B cell (primary cell): ENCODE results near the gene TENM4. TPM values are rescaled to one million over a fixed set of nuclear protein-coding genes. Genes with fewer than 3 reads are reported as not detected.

Experiments used
- ATAC-seq: fragments of 200-7000 bp; cut with Tn5 transposase; one replicate; pipeline ENCODE4 v1.10.0; 2021; ENCODE audit warnings: low read depth, mild to moderate bottlenecking, moderate number of reproducible peaks, moderate library complexity
- CTCF ChIA-PET: fragments of 350-600 bp; sonication (Branson Sonifier 250); formaldehyde crosslinking; loops from one replicate; lab custom pipeline; 2021; ENCODE audit warnings: antibody characterized with exemption, inconsistent platforms; lab: Charles Lee
- POLR2A ChIA-PET: fragments of 350-600 bp; sonication (Branson Sonifier 250); formaldehyde crosslinking; loops from one replicate; lab custom pipeline; 2021; ENCODE audit warnings: antibody characterized with exemption; lab: Charles Lee
- DNase-seq: peaks from one replicate; pipeline ENCODE4 v3.0.0; 2013
- H2AFZ ChIP-seq: 2 replicates; pipeline ENCODE4 v1.6.1; 2012; ENCODE audit warnings: mild to moderate bottlenecking, low read depth, low read length; ENCODE audit not compliant: insufficient read depth, poor library complexity, severe bottlenecking
- H3K27ac ChIP-seq, 2 donors: 1 replicate in 1 of 2; 2 replicates in 1 of 2; pipeline ENCODE4 v1.5.1; 2012 to 2013; ENCODE audit warnings: low read length in 2 of 2, mild to moderate bottlenecking in 2 of 2, moderate library complexity in 1 of 2
- H3K27me3 ChIP-seq, 4 experiments: fragments of 200-600 bp in 1 of 4; sonication (generic) in 1 of 4; replicated peaks in 1 of 4; 1 replicate in 2 of 4; 2 replicates in 2 of 4; pipeline versions ENCODE4 v1.6.1 to v1.7.0; 2013 to 2016; ENCODE audit warnings: low read length in 3 of 4, mild to moderate bottlenecking in 2 of 4, mixed read lengths in 1 of 4, moderate library complexity in 1 of 4; ENCODE audit not compliant: insufficient read depth in 4 of 4, control insufficient read depth in 3 of 4; ENCODE audit errors: control extremely low read depth in 1 of 4
- H3K36me3 ChIP-seq, 2 experiments: replicated peaks in 1 of 2; 1 replicate in 1 of 2; 2 replicates in 1 of 2; pipeline versions ENCODE4 v1.6.1 to v1.7.1; 2013; ENCODE audit warnings: low read length in 1 of 2; ENCODE audit not compliant: insufficient read depth in 2 of 2, control insufficient read depth in 1 of 2; ENCODE audit errors: control extremely low read depth in 1 of 2, extremely low read depth in 1 of 2
- H3K4me1 ChIP-seq, 2 donors: fragments of 200-600 bp in 1 of 2; sonication (generic) in 1 of 2; 1 replicate in 1 of 2; 2 replicates in 1 of 2; pipeline versions ENCODE4 v1.5.1 to v1.6.1; 2013 to 2017; ENCODE audit warnings: low read length in 2 of 2; ENCODE audit not compliant: control insufficient read depth in 2 of 2, insufficient read depth in 2 of 2
- H3K4me2 ChIP-seq: replicated peaks from 2 replicates; pipeline ENCODE3; 2012; ENCODE audit warnings: mild to moderate bottlenecking, low read depth, low read length; ENCODE audit not compliant: poor library complexity, severe bottlenecking
- H3K4me3 ChIP-seq, 5 experiments: fragments of 200-600 bp in 1 of 5; sonication (generic) in 1 of 5; 1 replicate in 3 of 5; 2 replicates in 2 of 5; pipeline versions ENCODE4 v1.5.1 to v1.7.0; 2011 to 2016; ENCODE audit warnings: low read length in 4 of 5, mild to moderate bottlenecking in 4 of 5, low read depth in 2 of 5, control low read depth in 1 of 5, moderate library complexity in 1 of 5; ENCODE audit not compliant: insufficient read depth in 1 of 5; ENCODE audit errors: control extremely low read depth in 1 of 5, extremely low read depth in 1 of 5
- H3K79me2 ChIP-seq: fragments of 200-600 bp; sonication (generic); one replicate; pipeline ENCODE4 v1.6.0; 2016; ENCODE audit warnings: low read length; ENCODE audit not compliant: control insufficient read depth, insufficient read depth
- H3K9ac ChIP-seq: fragments of 200-600 bp; sonication (generic); 2 replicates; pipeline ENCODE4 v1.6.1; 2017; ENCODE audit warnings: mild to moderate bottlenecking, low read length, moderate library complexity
- H3K9me3 ChIP-seq, 3 donors: one replicate each; pipeline versions ENCODE4 v1.6.1 to v1.7.1; 2013; ENCODE audit warnings: low read length in 2 of 3; ENCODE audit not compliant: control insufficient read depth in 2 of 3, insufficient read depth in 1 of 3; ENCODE audit errors: control extremely low read depth in 1 of 3
- H4K20me1 ChIP-seq: 2 replicates; pipeline ENCODE4 v1.6.0; 2012; ENCODE audit warnings: mild to moderate bottlenecking, low read length; ENCODE audit not compliant: insufficient read depth, control insufficient read depth, poor library complexity, severe bottlenecking
- H3K27ac Mint-ChIP-seq: one replicate; pipeline ENCODE4 v1.8.0; 2021; ENCODE audit warnings: mixed read lengths
- H3K27me3 Mint-ChIP-seq: one replicate; pipeline ENCODE4 v1.8.0; 2021; ENCODE audit warnings: mixed read lengths
- H3K4me1 Mint-ChIP-seq: one replicate; pipeline ENCODE4 v1.8.0; 2021; ENCODE audit warnings: mixed read lengths
- H3K4me3 Mint-ChIP-seq: one replicate; pipeline ENCODE4 v1.8.0; 2021; ENCODE audit warnings: mixed read lengths
- H3K9me3 Mint-ChIP-seq: one replicate; pipeline ENCODE4 v1.8.0; 2022; ENCODE audit warnings: mixed read lengths; ENCODE audit not compliant: insufficient read depth
- EZH2 ChIP-seq: IDR thresholded peaks from 2 replicates; pipeline ENCODE4 v1.6.1; 2012; ENCODE audit warnings: borderline replicate concordance, low read depth, mild to moderate bottlenecking, moderate library complexity, low read length; ENCODE audit not compliant: insufficient read depth, poor library complexity, severe bottlenecking
- WGBS: methylation state at CpG from one replicate; pipeline ENCODE4 v1.1.5; 2013; ENCODE audit warnings: missing lambda C conversion rate; ENCODE audit not compliant: insufficient coverage; 5-methylcytosine and 5-hydroxymethylcytosine counted together
- intact Hi-C: fragments of 100-400 bp; cut with micrococcal nuclease; formaldehyde crosslinking; loops from one replicate; pipeline ENCODE4 v1.10.0; 2022
- polyA plus RNA-seq: library from polyadenylated mRNA; depleted of rRNA; stranded (reverse); fragments of >200 nt; gene quantifications from 2 replicates; pipeline ENCODE4 v1.2.3, GENCODE V29; 2012
- total RNA-seq, 2 donors: library from RNA; stranded (reverse); fragments of 120-200 nt in 1 of 2; gene quantifications; 1 replicate in 1 of 2; 2 replicates in 1 of 2; pipeline versions ENCODE4 v1.2.3 to v1.2.4, GENCODE V29; 2013 to 2022
- TF ChIP-seq, protein P1 (sequence below): fragments of 200-600 bp; IDR thresholded peaks from one replicate; pipeline ENCODE4 v1.8.0; 2022; ENCODE audit warnings: antibody characterized with exemption, mild to moderate bottlenecking

Gene TENM4
- total and polyA plus RNA-seq, 2 donors (not counting 1 experiment from before 2014, with no cell fraction given), result 0.09 to 5.7 TPM

DNA sequence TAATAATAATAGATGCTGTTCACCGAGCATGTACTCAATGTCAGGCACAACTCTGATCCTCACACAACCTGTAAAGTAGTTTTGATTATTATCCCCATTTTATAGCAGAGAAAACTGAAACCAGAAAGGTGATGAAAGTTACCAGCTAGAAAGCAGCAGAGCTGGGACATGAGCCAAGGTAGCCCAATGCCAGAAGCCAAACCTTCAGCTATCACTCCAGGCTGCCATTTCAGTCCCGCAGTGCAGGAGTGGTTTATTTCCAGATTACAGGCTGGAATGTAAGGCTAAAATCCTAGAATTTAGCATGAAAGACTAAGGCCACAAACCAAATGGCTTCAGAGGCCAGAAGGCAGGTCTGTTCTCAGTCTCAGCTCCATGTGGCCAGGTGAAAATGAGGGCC is 108.8 kb downstream of the TENM4 start:
- H3K27me3 Mint-ChIP-seq, result no peaks in the 10 kb centered on the region
- Histone ChIP-seq H3K4me2 (no peak overlapping the region), H3K79me2 (no peaks in the 10 kb centered on the region), H3K9me3 (no peaks in the 10 kb centered on the region), H3K27me3 (no peaks in the 10 kb centered on the region), H3K27ac (no peak overlapping the region), H4K20me1 (no peaks in the 10 kb centered on the region), H2AFZ (no peak overlapping the region), H3K4me3 (no peak overlapping the region), H3K9ac (no peak overlapping the region), H3K4me1 (no peaks in the 10 kb centered on the region), H3K36me3 (no peaks in the 10 kb centered on the region)
- no peaks in the 10 kb centered on the region for H3K4me1 Mint-ChIP-seq
- no peaks in the 10 kb centered on the region for H3K9me3 Mint-ChIP-seq
- ATAC-seq (no peak), DNase-seq (no peak)
- ChIA-PET POLR2A (no interaction called here), CTCF (no interaction called here)
- intact Hi-C loops, result no loop called here
- H3K27ac Mint-ChIP-seq, result no peak overlapping the region
- TF ChIP-seq, protein P1, sequence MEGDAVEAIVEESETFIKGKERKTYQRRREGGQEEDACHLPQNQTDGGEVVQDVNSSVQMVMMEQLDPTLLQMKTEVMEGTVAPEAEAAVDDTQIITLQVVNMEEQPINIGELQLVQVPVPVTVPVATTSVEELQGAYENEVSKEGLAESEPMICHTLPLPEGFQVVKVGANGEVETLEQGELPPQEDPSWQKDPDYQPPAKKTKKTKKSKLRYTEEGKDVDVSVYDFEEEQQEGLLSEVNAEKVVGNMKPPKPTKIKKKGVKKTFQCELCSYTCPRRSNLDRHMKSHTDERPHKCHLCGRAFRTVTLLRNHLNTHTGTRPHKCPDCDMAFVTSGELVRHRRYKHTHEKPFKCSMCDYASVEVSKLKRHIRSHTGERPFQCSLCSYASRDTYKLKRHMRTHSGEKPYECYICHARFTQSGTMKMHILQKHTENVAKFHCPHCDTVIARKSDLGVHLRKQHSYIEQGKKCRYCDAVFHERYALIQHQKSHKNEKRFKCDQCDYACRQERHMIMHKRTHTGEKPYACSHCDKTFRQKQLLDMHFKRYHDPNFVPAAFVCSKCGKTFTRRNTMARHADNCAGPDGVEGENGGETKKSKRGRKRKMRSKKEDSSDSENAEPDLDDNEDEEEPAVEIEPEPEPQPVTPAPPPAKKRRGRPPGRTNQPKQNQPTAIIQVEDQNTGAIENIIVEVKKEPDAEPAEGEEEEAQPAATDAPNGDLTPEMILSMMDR, result no peak
- TF ChIP-seq EZH2, result no peak
- WGBS, result 30% methylated on average over 2 of the region's 2 CpGs
- no peak overlapping the region for H3K4me3 Mint-ChIP-seq

DNA sequence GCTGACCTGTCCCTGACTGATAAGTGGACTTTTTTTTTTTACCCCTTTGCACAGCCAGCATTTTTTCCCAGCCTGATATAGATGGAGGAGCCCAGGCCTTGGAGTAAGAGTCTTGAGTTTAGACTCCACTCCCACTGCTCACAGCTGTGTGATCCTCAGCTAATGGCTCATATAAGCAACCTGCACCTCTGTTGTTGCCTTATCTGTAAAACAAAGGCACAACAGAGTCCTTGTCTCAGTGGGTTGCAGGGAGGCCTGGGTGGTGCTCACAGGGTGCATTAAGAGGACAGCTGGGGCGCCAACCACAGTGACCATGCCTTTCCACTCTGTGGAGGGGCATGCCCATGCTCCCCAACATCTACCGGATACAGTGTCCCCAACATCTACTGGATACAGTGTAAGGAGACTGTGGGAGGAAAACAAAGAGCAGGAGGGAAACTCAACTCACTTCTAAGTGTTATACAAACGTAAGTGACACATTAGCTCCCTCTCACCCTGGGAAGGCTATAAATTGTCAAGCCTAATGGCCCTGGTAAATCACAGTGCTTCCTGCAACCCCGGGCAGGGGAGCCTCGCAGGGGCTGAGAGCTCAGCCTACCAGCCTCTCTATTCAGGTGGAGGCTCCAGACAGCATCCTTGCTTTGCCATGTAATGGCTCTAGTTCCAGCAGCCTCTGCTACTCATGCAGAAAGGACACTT is 109.5 kb downstream of the TENM4 start:
- intact Hi-C loops, result no loop called here
- Histone ChIP-seq H3K9me3 (no peaks in the 10 kb centered on the region), H3K4me3 (no peak overlapping the region), H2AFZ (no peak overlapping the region), H3K27me3 (no peaks in the 10 kb centered on the region), H3K9ac (no peak overlapping the region), H4K20me1 (no peaks in the 10 kb centered on the region), H3K79me2 (no peaks in the 10 kb centered on the region), H3K4me2 (no peak overlapping the region), H3K4me1 (no peaks in the 10 kb centered on the region), H3K36me3 (no peaks in the 10 kb centered on the region), H3K27ac (no peak overlapping the region)
- Mint-ChIP-seq H3K9me3 (no peaks in the 10 kb centered on the region), H3K4me1 (no peaks in the 10 kb centered on the region), H3K27ac (no peak overlapping the region), H3K27me3 (no peaks in the 10 kb centered on the region), H3K4me3 (no peak overlapping the region)
- no peak for TF ChIP-seq EZH2
- TF ChIP-seq, protein P1, result no peak
- no peak for DNase-seq
- ChIA-PET CTCF (no interaction called here), POLR2A (no interaction called here)
- no peak for ATAC-seq
- 22% methylated on average over 3 of the region's 5 CpGs for WGBS
